IMR-90 (cell line): ENCODE data around the gene RELCH. TPM values are rescaled to one million over a fixed set of nuclear protein-coding genes. Genes with fewer than 3 reads are reported as not detected.

Source experiments
- ATAC-seq: fragments of 200-7000 bp; cut with Tn5 transposase; 2 replicates; pipeline ENCODE4 v1.9.1; 2020; ENCODE audit warnings: low read depth, mild to moderate bottlenecking, moderate library complexity
- BruUV-seq: library from RNA; stranded (reverse); fragments of 400-500 nt; replicated peaks from 2 replicates; lab custom pipeline; 2021; lab: Mats Ljungman, UMichigan
- CTCF ChIA-PET: fragments of 300-600 bp; formaldehyde crosslinking; extraction: SDS; loops from one replicate; lab custom pipeline; 2021; ENCODE audit warnings: antibody characterized with exemption; lab: Yijun Ruan, JAX
- POLR2A ChIA-PET: fragments of 300-600 bp; sonication (Branson Sonifier 250); formaldehyde crosslinking; loops from one replicate; lab custom pipeline; 2022; ENCODE audit warnings: antibody characterized with exemption; ENCODE audit not compliant: unreplicated experiment; lab: Charles Lee
- DNase-seq: peaks from one replicate; pipeline ENCODE4 v3.0.0; 2013
- H2AFZ ChIP-seq: replicated peaks from 2 replicates; pipeline ENCODE3; 2013; ENCODE audit warnings: low read length, mild to moderate bottlenecking; ENCODE audit not compliant: poor library complexity
- H2AK5ac ChIP-seq: 2 replicates; pipeline ENCODE4 v1.6.1; 2013; ENCODE audit warnings: low read depth, low read length, inconsistent platforms
- H2AK9ac ChIP-seq: replicated peaks from 2 replicates; pipeline ENCODE3; 2013; ENCODE audit warnings: mild to moderate bottlenecking, low read depth, low read length, moderate library complexity; ENCODE audit not compliant: poor library complexity
- H2BK120ac ChIP-seq: 2 replicates; pipeline ENCODE4 v1.6.1; 2013; ENCODE audit warnings: low read depth, low read length, inconsistent platforms
- H2BK15ac ChIP-seq: 3 replicates; pipeline ENCODE4 v1.6.1; 2013; ENCODE audit warnings: low read depth, low read length, inconsistent platforms
- H2BK20ac ChIP-seq: 2 replicates; pipeline ENCODE4 v1.6.1; 2013; ENCODE audit warnings: low read depth, mild to moderate bottlenecking, inconsistent platforms, low read length, moderate library complexity
- H2BK5ac ChIP-seq: 2 replicates; pipeline ENCODE4 v1.6.1; 2013; ENCODE audit warnings: mild to moderate bottlenecking, low read depth, low read length, inconsistent platforms; ENCODE audit not compliant: poor library complexity, severe bottlenecking
- H3K14ac ChIP-seq: replicated peaks from 2 replicates; pipeline ENCODE4 v1.6.1; 2013; ENCODE audit warnings: low read depth, low read length, inconsistent platforms
- H3K18ac ChIP-seq: 2 replicates; pipeline ENCODE4 v1.6.1; 2013; ENCODE audit warnings: low read depth, low read length, control low read depth
- H3K23ac ChIP-seq: 2 replicates; pipeline ENCODE4 v1.6.1; 2013; ENCODE audit warnings: low read depth, low read length, inconsistent platforms
- H3K27ac ChIP-seq: 2 replicates; pipeline ENCODE4 v1.5.1; 2013; ENCODE audit warnings: mild to moderate bottlenecking, control low read depth, low read length; ENCODE audit not compliant: insufficient read depth
- H3K27me3 ChIP-seq: 2 replicates; pipeline ENCODE4 v1.6.1; 2013; ENCODE audit warnings: low read length; ENCODE audit not compliant: control insufficient read depth, insufficient read depth
- H3K36me3 ChIP-seq: 2 replicates; pipeline ENCODE4 v1.6.1; 2013; ENCODE audit warnings: low read length, mixed read lengths; ENCODE audit not compliant: control insufficient read depth, insufficient read depth
- H3K4ac ChIP-seq: 2 replicates; pipeline ENCODE4 v1.6.1; 2013; ENCODE audit warnings: low read depth, low read length, inconsistent platforms
- H3K4me1 ChIP-seq: 2 replicates; pipeline ENCODE4 v1.6.1; 2013; ENCODE audit warnings: low read length, mixed read lengths; ENCODE audit not compliant: control insufficient read depth, insufficient read depth
- H3K4me2 ChIP-seq: 2 replicates; pipeline ENCODE4 v1.6.1; 2013; ENCODE audit warnings: low read depth, mild to moderate bottlenecking, control low read depth, low read length, moderate library complexity
- H3K4me3 ChIP-seq: 2 replicates; pipeline ENCODE4 v1.5.1; 2013; ENCODE audit warnings: low read depth, mild to moderate bottlenecking, control low read depth, low read length, moderate library complexity; ENCODE audit not compliant: insufficient read depth
- H3K56ac ChIP-seq: 2 replicates; pipeline ENCODE4 v1.6.1; 2013; ENCODE audit warnings: low read length, inconsistent platforms; ENCODE audit not compliant: insufficient read depth; ENCODE audit errors: extremely low read depth
- H3K79me1 ChIP-seq, 2 experiments: 2 replicates each; pipeline ENCODE4 v1.6.1; 2013; ENCODE audit warnings: low read length in 2 of 2, inconsistent platforms in 1 of 2, low read depth in 1 of 2
- H3K9ac ChIP-seq: 2 replicates; pipeline ENCODE4 v1.6.1; 2013; ENCODE audit warnings: low read depth, low read length, control low read depth
- H3K9me1 ChIP-seq: 2 replicates; pipeline ENCODE4 v1.6.1; 2013; ENCODE audit warnings: low read length, inconsistent platforms; ENCODE audit not compliant: insufficient read depth
- H3K9me3 ChIP-seq: 2 replicates; pipeline ENCODE4 v1.6.1; 2013; ENCODE audit warnings: low read length; ENCODE audit not compliant: control insufficient read depth, insufficient read depth
- H4K20me1 ChIP-seq: 2 replicates; pipeline ENCODE4 v1.6.1; 2013; ENCODE audit warnings: low read length, inconsistent platforms; ENCODE audit not compliant: insufficient read depth
- H4K5ac ChIP-seq: 2 replicates; pipeline ENCODE4 v1.6.1; 2013; ENCODE audit warnings: mild to moderate bottlenecking, low read depth, low read length, control low read depth
- H4K8ac ChIP-seq, 2 experiments: 2 replicates each; pipeline ENCODE4 v1.6.1; 2013; ENCODE audit warnings: low read depth in 2 of 2, low read length in 2 of 2, control low read depth in 1 of 2, inconsistent platforms in 1 of 2
- H4K91ac ChIP-seq: 2 replicates; pipeline ENCODE4 v1.6.1; 2013; ENCODE audit warnings: low read depth, low read length, inconsistent platforms; ENCODE audit not compliant: insufficient read depth
- BHLHE40 ChIP-seq: fragments of 150-350 bp; IDR thresholded peaks from 2 replicates; pipeline ENCODE4 v1.6.1; 2016; ENCODE audit warnings: mild to moderate bottlenecking, low read depth, low read length
- CEBPB ChIP-seq: IDR thresholded peaks from 2 replicates; pipeline ENCODE4 v1.6.1; 2012; ENCODE audit warnings: low read depth, low read length, improper control_type of control experiment
- CHD1 ChIP-seq: IDR thresholded peaks from 2 replicates; pipeline ENCODE4 v1.6.1; 2012; ENCODE audit warnings: low read depth, low read length, improper control_type of control experiment
- FOS ChIP-seq: fragments of 150-350 bp; IDR thresholded peaks from 2 replicates; pipeline ENCODE4 v1.6.1; 2016; ENCODE audit warnings: low read depth, low read length
- MAFK ChIP-seq: IDR thresholded peaks from 2 replicates; pipeline ENCODE4 v1.6.1; 2012; ENCODE audit warnings: low read depth, low read length, improper control_type of control experiment
- MAZ ChIP-seq: IDR thresholded peaks from 2 replicates; pipeline ENCODE4 v1.6.1; 2012; ENCODE audit warnings: low read depth, mild to moderate bottlenecking, low read length, improper control_type of control experiment, moderate library complexity, borderline replicate concordance
- MXI1 ChIP-seq: IDR thresholded peaks from 2 replicates; pipeline ENCODE4 v1.6.1; 2012; ENCODE audit warnings: low read depth, mild to moderate bottlenecking, low read length, moderate library complexity, borderline replicate concordance
- NFE2L2 ChIP-seq: fragments of 150-350 bp; IDR thresholded peaks from 2 replicates; pipeline ENCODE4 v1.6.1; 2016; ENCODE audit warnings: low read depth, mild to moderate bottlenecking, low read length
- POLR2A ChIP-seq: IDR thresholded peaks from 2 replicates; pipeline ENCODE4 v1.6.1; 2012; ENCODE audit warnings: mild to moderate bottlenecking, low read depth, low read length
- RAD21 ChIP-seq: IDR thresholded peaks from 2 replicates; pipeline ENCODE4 v1.6.1; 2012; ENCODE audit warnings: low read length, improper control_type of control experiment
- RCOR1 ChIP-seq: IDR thresholded peaks from 2 replicates; pipeline ENCODE4 v1.6.1; 2012; ENCODE audit warnings: mild to moderate bottlenecking, low read length, improper control_type of control experiment; ENCODE audit not compliant: insufficient replicate concordance
- RFX5 ChIP-seq: IDR thresholded peaks from 2 replicates; pipeline ENCODE4 v1.8.0; 2012; ENCODE audit warnings: low read depth, mild to moderate bottlenecking, low read length, moderate library complexity
- SMC3 ChIP-seq: fragments of 150-350 bp; IDR thresholded peaks from 2 replicates; pipeline ENCODE4 v1.6.1; 2016; ENCODE audit warnings: low read depth, mild to moderate bottlenecking, antibody characterized with exemption, low read length, moderate library complexity
- WGBS, 2 experiments: methylation state at CpG; one replicate each; pipeline versions ENCODE4 v1.1.5 to v1.1.7; 2013; ENCODE audit warnings: missing lambda C conversion rate in 2 of 2; ENCODE audit not compliant: insufficient read length in 1 of 2; ENCODE audit errors: extremely low coverage in 2 of 2; 5-methylcytosine and 5-hydroxymethylcytosine counted together
- dilution Hi-C: fragments of 300-500 bp; cut with HindIII; formaldehyde crosslinking; loops from one replicate; pipeline ENCODE4 v1.14.3; 2018; ENCODE audit warnings: low sequenced_read_pairs; ENCODE audit not compliant: unreplicated experiment
- in situ Hi-C: fragments of 300-500 bp; cut with MboI; formaldehyde crosslinking; loops from 3 replicates; pipeline ENCODE4 v1.14.3; 2019; ENCODE audit warnings: low sequenced_read_pairs, inconsistent platforms, mixed read lengths
- intact Hi-C: fragments of 100-400 bp; cut with micrococcal nuclease; formaldehyde crosslinking; loops from 2 replicates; pipeline ENCODE4 v1.10.0; 2022
- polyA plus RNA-seq, 3 experiments: library from polyadenylated mRNA; depleted of rRNA; stranded (reverse); fragments of >200 nt; gene quantifications; 2 replicates each; pipeline ENCODE4 v1.2.3, GENCODE V29; 2012; ENCODE audit warnings: low replicate concordance in 1 of 3
- total RNA-seq: library from RNA; depleted of rRNA; stranded (reverse); fragments of >200 nt; gene quantifications from 2 replicates; pipeline ENCODE4 v1.2.3, GENCODE V29; 2012
- TF ChIP-seq, protein P1 (sequence below): fragments of 150-350 bp; IDR thresholded peaks from 2 replicates; pipeline ENCODE4 v1.6.1; 2017; ENCODE audit warnings: mild to moderate bottlenecking, antibody characterized with exemption, low read length, low read depth
- TF ChIP-seq, protein P2 (sequence below): fragments of 150-350 bp; IDR thresholded peaks from 2 replicates; pipeline ENCODE4 v1.6.1; 2016; ENCODE audit warnings: low read depth, mild to moderate bottlenecking, low read length, moderate library complexity, borderline replicate concordance
- TF ChIP-seq, protein P3 (sequence below): conservative IDR thresholded peaks from 2 replicates; pipeline ENCODE4 v1.5.1; 2012; ENCODE audit warnings: mild to moderate bottlenecking, low read depth, low read length, improper control_type of control experiment

The RELCH gene
- total and polyA plus RNA-seq, 2 of the 4 experiments (the other 2 are of a cell fraction), result 14.4 to 52.5 TPM

- BruUV-seq, result no TSS peak
- Histone ChIP-seq H3K79me1 (peaks cover 0 to 3% of the 10 kb centered on the region in 2 experiments; a peak in 1 of 4 replicates), H4K5ac (no peak overlapping the region), H3K18ac (no peak overlapping the region), H2AK9ac (no peak overlapping the region), H3K9ac (no peak overlapping the region), H2AK5ac (no peak overlapping the region), H3K4ac (no peak overlapping the region), H3K9me1 (peaks cover 5% of the 10 kb centered on the region; the same call in 1 of the 2 replicates), H4K91ac (no peak overlapping the region), H3K14ac (no peak overlapping the region), H3K4me3 (no peak overlapping the region), H3K27me3 (no peaks in the 10 kb centered on the region), H2BK120ac (no peak overlapping the region), H4K20me1 (no peaks in the 10 kb centered on the region), H3K27ac (no peak overlapping the region), H3K4me1 (no peaks in the 10 kb centered on the region), H3K9me3 (no peaks in the 10 kb centered on the region), H2AFZ (no peak overlapping the region), H3K56ac (no peak overlapping the region), H3K23ac (no peak overlapping the region), H3K36me3 (peaks cover 5% of the 10 kb centered on the region), H2BK20ac (no peak overlapping the region), H4K8ac (no peak overlapping the region), H2BK5ac (no peak overlapping the region), H3K4me2 (no peak overlapping the region), H2BK15ac (no peak overlapping the region)
- CTCF ChIA-PET, result no interaction called here
- in situ Hi-C loops, result no loop called here
- no peak for TF ChIP-seq POLR2A
- TF ChIP-seq, protein P1, sequence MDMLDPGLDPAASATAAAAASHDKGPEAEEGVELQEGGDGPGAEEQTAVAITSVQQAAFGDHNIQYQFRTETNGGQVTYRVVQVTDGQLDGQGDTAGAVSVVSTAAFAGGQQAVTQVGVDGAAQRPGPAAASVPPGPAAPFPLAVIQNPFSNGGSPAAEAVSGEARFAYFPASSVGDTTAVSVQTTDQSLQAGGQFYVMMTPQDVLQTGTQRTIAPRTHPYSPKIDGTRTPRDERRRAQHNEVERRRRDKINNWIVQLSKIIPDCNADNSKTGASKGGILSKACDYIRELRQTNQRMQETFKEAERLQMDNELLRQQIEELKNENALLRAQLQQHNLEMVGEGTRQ, result no peak
- no peak for TF ChIP-seq CHD1
- TF ChIP-seq RFX5, result no peak
- no peak for TF ChIP-seq BHLHE40
- TF ChIP-seq FOS, result no peak
- TF ChIP-seq, protein P2, sequence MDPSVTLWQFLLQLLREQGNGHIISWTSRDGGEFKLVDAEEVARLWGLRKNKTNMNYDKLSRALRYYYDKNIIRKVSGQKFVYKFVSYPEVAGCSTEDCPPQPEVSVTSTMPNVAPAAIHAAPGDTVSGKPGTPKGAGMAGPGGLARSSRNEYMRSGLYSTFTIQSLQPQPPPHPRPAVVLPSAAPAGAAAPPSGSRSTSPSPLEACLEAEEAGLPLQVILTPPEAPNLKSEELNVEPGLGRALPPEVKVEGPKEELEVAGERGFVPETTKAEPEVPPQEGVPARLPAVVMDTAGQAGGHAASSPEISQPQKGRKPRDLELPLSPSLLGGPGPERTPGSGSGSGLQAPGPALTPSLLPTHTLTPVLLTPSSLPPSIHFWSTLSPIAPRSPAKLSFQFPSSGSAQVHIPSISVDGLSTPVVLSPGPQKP, result no peak
- no peak for TF ChIP-seq SMC3
- TF ChIP-seq, protein P3, sequence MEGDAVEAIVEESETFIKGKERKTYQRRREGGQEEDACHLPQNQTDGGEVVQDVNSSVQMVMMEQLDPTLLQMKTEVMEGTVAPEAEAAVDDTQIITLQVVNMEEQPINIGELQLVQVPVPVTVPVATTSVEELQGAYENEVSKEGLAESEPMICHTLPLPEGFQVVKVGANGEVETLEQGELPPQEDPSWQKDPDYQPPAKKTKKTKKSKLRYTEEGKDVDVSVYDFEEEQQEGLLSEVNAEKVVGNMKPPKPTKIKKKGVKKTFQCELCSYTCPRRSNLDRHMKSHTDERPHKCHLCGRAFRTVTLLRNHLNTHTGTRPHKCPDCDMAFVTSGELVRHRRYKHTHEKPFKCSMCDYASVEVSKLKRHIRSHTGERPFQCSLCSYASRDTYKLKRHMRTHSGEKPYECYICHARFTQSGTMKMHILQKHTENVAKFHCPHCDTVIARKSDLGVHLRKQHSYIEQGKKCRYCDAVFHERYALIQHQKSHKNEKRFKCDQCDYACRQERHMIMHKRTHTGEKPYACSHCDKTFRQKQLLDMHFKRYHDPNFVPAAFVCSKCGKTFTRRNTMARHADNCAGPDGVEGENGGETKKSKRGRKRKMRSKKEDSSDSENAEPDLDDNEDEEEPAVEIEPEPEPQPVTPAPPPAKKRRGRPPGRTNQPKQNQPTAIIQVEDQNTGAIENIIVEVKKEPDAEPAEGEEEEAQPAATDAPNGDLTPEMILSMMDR, result no peak
- no peak for TF ChIP-seq RCOR1
- TF ChIP-seq MAZ, result no peak
- no peak for TF ChIP-seq NFE2L2
- TF ChIP-seq RAD21, result no peak
- no peak for TF ChIP-seq CEBPB
- no peak for TF ChIP-seq MXI1
- no peak for TF ChIP-seq MAFK
- dilution Hi-C loops, result no loop called here
- ATAC-seq (no peak), DNase-seq (no peak)
- no CpG with 5 or more reads among the region's 1 CpG for WGBS, 2 experiments
- POLR2A ChIA-PET, result no interaction called here
- intact Hi-C loops, result no loop called here
Observed at GRCh38 chr18:62236252-62236651, 49.2 kb downstream of the RELCH start.
